Measurements from ENCODE around the gene HSPA1L. TPM values are rescaled to one million over a fixed set of nuclear protein-coding genes. Genes with fewer than 3 reads are reported as not detected.

HSPA1L gene
- total and polyA plus RNA-seq, 2 donors (not counting 1 experiment from before 2014, with no cell fraction given), result 0.81 to 2.0 TPM

- CTCF ChIA-PET, result no interaction called here
- no peak for ATAC-seq (ENCODE audit: low read depth)
Observed at GRCh38 chr6:31765910-31766794, 48.9 kb downstream of the HSPA1L start.

More at GRCh38 chr6:31765910-31766794, 48.9 kb downstream of the HSPA1L start:
- Mint-ChIP-seq H3K9me3 (ENCODE audit: insufficient read depth) (no peaks in the 10 kb centered on the region), H3K4me3 (no peak overlapping the region), H3K27ac (no peak overlapping the region), H3K4me1 (peaks cover 6% of the 10 kb centered on the region), H3K27me3 (no peaks in the 10 kb centered on the region)
- Histone ChIP-seq H3K4me3 (ENCODE audit: control extremely low read depth in 1 of 5, extremely low read depth in 1 of 5, insufficient read depth in 1 of 5, low read depth in 2 of 5, low read length in 4 of 5) (no peak overlapping the region), H3K27ac (ENCODE audit: low read length in 2 of 2) (no peak overlapping the region), H3K9me3 (ENCODE audit: control extremely low read depth in 1 of 3, control insufficient read depth in 2 of 3, insufficient read depth in 1 of 3, low read length in 2 of 3) (no peaks in the 10 kb centered on the region), H3K36me3 (replicated peaks in 1 of 2; ENCODE audit: control extremely low read depth in 1 of 2, control insufficient read depth in 1 of 2, extremely low read depth in 1 of 2, insufficient read depth in 2 of 2, low read length in 1 of 2) (peaks cover 0 to 5% of the 10 kb centered on the region in 2 experiments), H2AFZ (ENCODE audit: insufficient read depth, low read depth, low read length, poor library complexity, severe bottlenecking) (no peak overlapping the region), H3K79me2 (ENCODE audit: control insufficient read depth, insufficient read depth, low read length) (no peaks in the 10 kb centered on the region), H3K27me3 (replicated peaks in 1 of 4; ENCODE audit: control extremely low read depth in 1 of 4, control insufficient read depth in 3 of 4, insufficient read depth in 4 of 4, low read length in 3 of 4) (no peaks in the 10 kb centered on the region), H3K9ac (ENCODE audit: low read length) (no peak overlapping the region), H3K4me1 (ENCODE audit: control insufficient read depth in 2 of 2, insufficient read depth in 2 of 2, low read length in 2 of 2) (no peaks in the 10 kb centered on the region), H4K20me1 (ENCODE audit: control insufficient read depth, insufficient read depth, low read length, poor library complexity, severe bottlenecking) (no peaks in the 10 kb centered on the region), H3K4me2 (replicated peaks; ENCODE audit: low read depth, low read length, poor library complexity, severe bottlenecking) (no peak overlapping the region)
- DNase-seq, result no peak
- WGBS (ENCODE audit: insufficient coverage), result 91% methylated on average over 39 of the region's 42 CpGs
- TF ChIP-seq CTCF (IDR thresholded peaks at IDR 0.05) (no peak), EZH2 (IDR thresholded peaks at IDR 0.05; ENCODE audit: borderline replicate concordance, insufficient read depth, low read depth, low read length, poor library complexity, severe bottlenecking) (no peak)
- intact Hi-C loops (cut with micrococcal nuclease), result no loop called here
- POLR2A ChIA-PET, result interaction anchor here (0.5 kb wide), 1 partner anchor 1556 kb away, joined by 4 read pairs; no protein-coding TSS in a partner anchor
